ENCODE measurements around the gene LCE6A. TPM values are rescaled to one million over a fixed set of nuclear protein-coding genes. Genes with fewer than 3 reads are reported as not detected.

LCE6A gene
- total and polyA plus RNA-seq, 4 experiments from 2014 or later = not detected

DNA sequence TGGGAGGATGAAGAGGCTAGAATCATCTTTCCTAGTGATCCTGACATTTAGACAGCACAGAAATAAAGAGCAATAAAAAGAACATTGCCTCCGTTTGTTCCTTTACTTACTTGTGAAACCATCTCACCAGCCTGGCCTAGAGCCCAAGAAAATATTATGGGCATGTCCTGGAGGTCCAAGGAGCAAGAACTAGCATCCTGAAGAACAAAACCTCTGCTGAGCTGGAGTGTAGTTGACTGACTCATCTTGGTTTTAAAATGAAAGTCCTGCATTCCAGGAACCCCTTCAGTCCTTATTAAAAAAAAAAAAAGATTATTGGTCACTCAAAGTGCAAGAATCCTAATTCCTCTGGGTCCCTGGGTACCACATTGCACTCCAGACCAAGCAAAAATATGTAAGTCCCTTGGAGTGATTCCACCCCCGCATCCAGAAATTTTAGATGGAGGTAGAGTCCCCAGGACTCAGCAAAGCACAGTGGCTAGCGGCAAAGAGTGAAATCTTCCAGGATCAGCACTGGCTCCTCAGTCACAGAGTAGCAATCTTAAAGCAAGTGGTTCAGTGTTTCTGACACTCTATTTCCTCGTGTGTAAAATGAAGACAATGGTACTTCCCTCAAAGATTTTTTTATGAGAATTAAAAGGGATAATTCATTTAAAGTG is 42.4 kb downstream of the LCE6A start:
- intact Hi-C loops (cut with micrococcal nuclease) = no loop called here
- no peaks in the 10 kb centered on the region for H3K36me3 ChIP-seq (ENCODE audit: insufficient read depth, low read length)
- H3K4me3 Mint-ChIP-seq = no peak overlapping the region
- no peaks in the 10 kb centered on the region for H3K27me3 ChIP-seq (ENCODE audit: insufficient read depth, low read length)
- H3K4me3 ChIP-seq (ENCODE audit: low read length in 2 of 2) = no peak overlapping the region
- CTCF ChIA-PET (ENCODE audit: partially characterized antibody) = no interaction called here
- POLR2A ChIA-PET (ENCODE audit: partially characterized antibody) = no interaction called here
- H3K36me3 Mint-ChIP-seq = no peaks in the 10 kb centered on the region
- no peaks in the 10 kb centered on the region for H3K9me3 ChIP-seq (ENCODE audit: control insufficient read depth in 1 of 2, low read length in 2 of 2)
- no peaks in the 10 kb centered on the region for H3K9me3 Mint-ChIP-seq
- peaks cover 5 to 8% of the 10 kb centered on the region in 2 donors for H3K27me3 Mint-ChIP-seq
- no peak overlapping the region for H3K27ac ChIP-seq (ENCODE audit: low read depth, low read length)
- H3K4me1 ChIP-seq (ENCODE audit: insufficient read depth, low read length) = no peaks in the 10 kb centered on the region
- peaks cover 0 to 10% (median 4%) of the 10 kb centered on the region in 4 donors for H3K4me1 Mint-ChIP-seq
- H3K27ac Mint-ChIP-seq = no peak overlapping the region
- DNase-seq = no peak

DNA sequence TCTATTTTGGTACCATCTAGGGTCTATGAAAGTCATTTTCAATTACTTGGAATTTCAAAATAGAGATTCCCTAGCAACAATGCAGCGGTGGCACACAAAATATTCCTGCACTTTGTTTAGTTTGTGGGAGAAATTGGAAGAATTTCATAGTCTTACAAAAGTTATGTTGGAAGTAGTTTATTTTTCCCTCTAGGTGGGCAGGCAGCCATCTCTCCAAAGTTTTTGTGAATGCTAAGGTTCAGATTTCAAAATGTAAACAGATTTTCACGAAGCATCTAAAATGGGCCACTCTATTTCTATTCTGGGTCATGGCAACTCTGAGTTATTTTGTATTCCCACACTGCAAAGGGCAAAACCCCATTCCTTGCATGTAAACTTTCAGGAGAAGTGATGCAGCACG is 43.4 kb downstream of the LCE6A start:
- no peak for DNase-seq
- POLR2A ChIA-PET (ENCODE audit: partially characterized antibody) = no interaction called here
- Mint-ChIP-seq H3K9me3 (no peaks in the 10 kb centered on the region), H3K4me1 (peaks cover 0 to under 1% (median 0%) of the 10 kb centered on the region in 4 donors), H3K27me3 (peaks cover 8 to 9% of the 10 kb centered on the region in 2 donors), H3K4me3 (no peak overlapping the region), H3K36me3 (no peaks in the 10 kb centered on the region), H3K27ac (no peak overlapping the region)
- intact Hi-C loops (cut with micrococcal nuclease) = no loop called here
- Histone ChIP-seq H3K4me3 (ENCODE audit: low read length in 2 of 2) (no peak overlapping the region), H3K4me1 (ENCODE audit: insufficient read depth, low read length) (no peaks in the 10 kb centered on the region), H3K36me3 (ENCODE audit: insufficient read depth, low read length) (no peaks in the 10 kb centered on the region), H3K9me3 (ENCODE audit: control insufficient read depth in 1 of 2, low read length in 2 of 2) (no peaks in the 10 kb centered on the region), H3K27ac (ENCODE audit: low read depth, low read length) (no peak overlapping the region), H3K27me3 (ENCODE audit: insufficient read depth, low read length) (no peaks in the 10 kb centered on the region)
- CTCF ChIA-PET (ENCODE audit: partially characterized antibody) = no interaction called here

DNA sequence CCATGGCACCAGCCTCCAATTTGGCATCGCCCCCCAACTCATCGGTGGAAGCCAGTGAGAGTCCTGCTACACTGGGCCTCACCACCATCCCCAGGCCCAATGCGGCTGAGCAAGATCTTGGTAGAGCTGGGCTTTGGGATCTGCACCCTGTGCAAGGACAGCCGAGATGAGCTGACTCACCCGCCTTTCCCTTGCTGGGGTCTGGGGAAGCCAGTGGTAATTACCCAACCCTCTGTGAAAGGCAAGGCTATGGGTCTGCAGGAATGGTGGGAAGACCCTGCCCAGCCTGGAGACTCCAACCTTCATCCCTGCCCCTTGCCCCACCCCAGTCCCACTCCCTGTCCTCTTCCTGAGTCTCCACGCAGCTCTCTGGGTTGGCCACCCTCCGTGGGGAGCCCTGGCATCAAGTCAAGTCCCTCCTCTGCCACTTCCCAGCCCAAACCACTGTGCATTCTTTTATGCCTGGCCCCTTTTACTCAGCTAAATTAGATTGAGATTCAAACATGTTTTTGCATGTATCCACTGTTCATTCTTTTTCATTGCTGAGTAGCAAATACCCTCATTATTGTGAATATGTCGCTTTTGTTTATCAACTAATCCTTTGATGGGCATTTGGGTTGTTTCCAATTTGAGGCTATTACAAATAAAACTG is 44.2 kb downstream of the LCE6A start:
- H3K36me3 Mint-ChIP-seq = no peaks in the 10 kb centered on the region
- intact Hi-C loops (cut with micrococcal nuclease) = no loop called here

DNA sequence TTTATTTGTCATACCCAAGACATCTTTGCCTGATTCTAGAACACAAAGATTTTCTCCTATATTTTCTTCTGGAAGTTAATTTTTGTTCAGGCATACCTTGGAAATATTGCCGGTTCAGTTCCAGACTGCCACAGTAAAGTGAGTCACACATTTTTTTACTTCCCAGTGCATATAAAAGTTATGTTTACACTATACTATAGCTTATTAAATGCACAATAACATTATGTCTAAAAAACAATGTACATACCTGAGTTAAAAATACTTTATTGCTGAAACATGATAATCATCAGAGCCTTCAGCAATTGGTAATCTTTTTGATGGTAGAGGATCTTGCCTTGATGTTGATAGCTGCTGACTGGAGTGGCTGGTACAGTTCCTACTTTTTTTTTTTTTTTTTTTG is 45.5 kb downstream of the LCE6A start:
- no peaks in the 10 kb centered on the region for H3K9me3 ChIP-seq (ENCODE audit: control insufficient read depth in 1 of 2, low read length in 2 of 2)
- no peak overlapping the region for H3K4me3 ChIP-seq (ENCODE audit: low read length in 2 of 2)
- intact Hi-C loops (cut with micrococcal nuclease) = no loop called here
- H3K36me3 ChIP-seq (ENCODE audit: insufficient read depth, low read length) = no peaks in the 10 kb centered on the region
- H3K4me1 Mint-ChIP-seq = no peaks in the 10 kb centered on the region
- ChIA-PET POLR2A (ENCODE audit: partially characterized antibody) (interaction anchor here (0.6 kb wide), 1 partner anchor 11 kb away, joined by 4 read pairs; no protein-coding TSS in a partner anchor), CTCF (ENCODE audit: partially characterized antibody) (no interaction called here)
- H3K36me3 Mint-ChIP-seq = no peaks in the 10 kb centered on the region
- no peaks in the 10 kb centered on the region for H3K27me3 ChIP-seq (ENCODE audit: insufficient read depth, low read length)
- H3K9me3 Mint-ChIP-seq = no peaks in the 10 kb centered on the region
- peaks cover 11 to 12% of the 10 kb centered on the region in 2 donors for H3K27me3 Mint-ChIP-seq
- H3K27ac Mint-ChIP-seq = no peak overlapping the region
- H3K27ac ChIP-seq (ENCODE audit: low read depth, low read length) = no peak overlapping the region
- DNase-seq = no peak
- H3K4me1 ChIP-seq (ENCODE audit: insufficient read depth, low read length) = no peaks in the 10 kb centered on the region
- H3K4me3 Mint-ChIP-seq = no peak overlapping the region

More for the DNA sequence above, 44.2 kb downstream of the LCE6A start:
- ChIA-PET POLR2A (ENCODE audit: partially characterized antibody) (no interaction called here), CTCF (ENCODE audit: partially characterized antibody) (interaction anchor here (1.1 kb wide), 1 partner anchor 11 kb away, joined by 3 read pairs; no protein-coding TSS in a partner anchor)
- no peak overlapping the region for H3K4me3 Mint-ChIP-seq
- Histone ChIP-seq H3K27me3 (ENCODE audit: insufficient read depth, low read length) (no peaks in the 10 kb centered on the region), H3K4me1 (ENCODE audit: insufficient read depth, low read length) (no peaks in the 10 kb centered on the region), H3K9me3 (ENCODE audit: control insufficient read depth in 1 of 2, low read length in 2 of 2) (no peaks in the 10 kb centered on the region), H3K27ac (ENCODE audit: low read depth, low read length) (no peak overlapping the region), H3K4me3 (ENCODE audit: low read length in 2 of 2) (no peak overlapping the region), H3K36me3 (ENCODE audit: insufficient read depth, low read length) (no peaks in the 10 kb centered on the region)
- H3K4me1 Mint-ChIP-seq = no peaks in the 10 kb centered on the region
- H3K27ac Mint-ChIP-seq = no peak overlapping the region
- DNase-seq = no peak
- peaks cover 11 to 12% of the 10 kb centered on the region in 2 donors for H3K27me3 Mint-ChIP-seq
- H3K9me3 Mint-ChIP-seq = no peaks in the 10 kb centered on the region

Other genes starting within 250 kb of the LCE6A start
- not detected for gene LCE3C, start 242.6 kb upstream of the LCE6A start, total RNA-seq
- gene LCE3C, start 242.6 kb upstream of the LCE6A start, polyA plus RNA-seq = not detected
- not detected for gene LCE3B, start 229.0 kb upstream of the LCE6A start, total RNA-seq
- not detected for gene LCE3B, start 229.0 kb upstream of the LCE6A start, polyA plus RNA-seq
- gene LCE3A, start 219.8 kb upstream of the LCE6A start, total RNA-seq = not detected
- not detected for gene LCE3A, start 219.8 kb upstream of the LCE6A start, polyA plus RNA-seq
- gene LCE2D, start 179.5 kb upstream of the LCE6A start, total RNA-seq = not detected
- gene LCE2D, start 179.5 kb upstream of the LCE6A start, polyA plus RNA-seq = not detected
- gene LCE2C, start 167.6 kb upstream of the LCE6A start, total RNA-seq = not detected
- not detected for gene LCE2C, start 167.6 kb upstream of the LCE6A start, polyA plus RNA-seq
- not detected for gene LCE2B, start 156.7 kb upstream of the LCE6A start, total RNA-seq
- not detected for gene LCE2B, start 156.7 kb upstream of the LCE6A start, polyA plus RNA-seq
- gene LCE2A, start 144.5 kb upstream of the LCE6A start, total RNA-seq = not detected
- gene LCE2A, start 144.5 kb upstream of the LCE6A start, polyA plus RNA-seq = not detected
- not detected for gene LCE4A, start 134.7 kb upstream of the LCE6A start, total RNA-seq
- not detected for gene LCE4A, start 134.7 kb upstream of the LCE6A start, polyA plus RNA-seq
- gene KPRP, start 84.8 kb upstream of the LCE6A start, total RNA-seq = not detected
- not detected for gene KPRP, start 84.8 kb upstream of the LCE6A start, polyA plus RNA-seq
- not detected for gene LCE1F, start 67.7 kb upstream of the LCE6A start, total RNA-seq
- not detected for gene LCE1F, start 67.7 kb upstream of the LCE6A start, polyA plus RNA-seq
- gene LCE1E, start 56.6 kb upstream of the LCE6A start, total RNA-seq = not detected
- not detected for gene LCE1E, start 56.6 kb upstream of the LCE6A start, polyA plus RNA-seq
- gene LCE1D, start 46.1 kb upstream of the LCE6A start, total RNA-seq = not detected
- gene LCE1D, start 46.1 kb upstream of the LCE6A start, polyA plus RNA-seq = not detected
- gene LCE1C, start 36.2 kb upstream of the LCE6A start, total RNA-seq = not detected
- gene LCE1C, start 36.2 kb upstream of the LCE6A start, polyA plus RNA-seq = not detected
- gene LCE1B, start 30.9 kb upstream of the LCE6A start, total RNA-seq = not detected
- gene LCE1B, start 30.9 kb upstream of the LCE6A start, polyA plus RNA-seq = not detected
- gene LCE1A, start 15.4 kb upstream of the LCE6A start, total RNA-seq = not detected
- not detected for gene LCE1A, start 15.4 kb upstream of the LCE6A start, polyA plus RNA-seq
- gene LCE7A, start 17.1 kb downstream of the LCE6A start, total RNA-seq = not detected
- not detected for gene LCE7A, start 17.1 kb downstream of the LCE6A start, polyA plus RNA-seq
- not detected for gene SMCP, start 35.5 kb downstream of the LCE6A start, total RNA-seq
- gene SMCP, start 35.5 kb downstream of the LCE6A start, polyA plus RNA-seq = not detected
- not detected for gene IVL, start 65.7 kb downstream of the LCE6A start, total RNA-seq
- not detected for gene IVL, start 65.7 kb downstream of the LCE6A start, polyA plus RNA-seq
- not detected for gene SPRR5, start 104.3 kb downstream of the LCE6A start, total RNA-seq
- not detected for gene SPRR5, start 104.3 kb downstream of the LCE6A start, polyA plus RNA-seq
- not detected for gene SPRR4, start 127.8 kb downstream of the LCE6A start, total RNA-seq
- gene SPRR4, start 127.8 kb downstream of the LCE6A start, polyA plus RNA-seq = not detected
- gene SPRR1A, start 141.2 kb downstream of the LCE6A start, total RNA-seq = not detected
- gene SPRR1A, start 141.2 kb downstream of the LCE6A start, polyA plus RNA-seq = not detected
- gene SPRR3, start 158.9 kb downstream of the LCE6A start, total RNA-seq = not detected
- not detected for gene SPRR3, start 158.9 kb downstream of the LCE6A start, polyA plus RNA-seq
- not detected for gene SPRR1B, start 188.3 kb downstream of the LCE6A start, total RNA-seq
- gene SPRR1B, start 188.3 kb downstream of the LCE6A start, polyA plus RNA-seq = not detected
- gene SPRR2D, start 198.3 kb downstream of the LCE6A start, total RNA-seq = not detected
- gene SPRR2D, start 198.3 kb downstream of the LCE6A start, polyA plus RNA-seq = not detected
- gene SPRR2A, start 214.7 kb downstream of the LCE6A start, total RNA-seq = not detected
- gene SPRR2A, start 214.7 kb downstream of the LCE6A start, polyA plus RNA-seq = not detected
- not detected for gene SPRR2B, start 228.8 kb downstream of the LCE6A start, total RNA-seq
- not detected for gene SPRR2B, start 228.8 kb downstream of the LCE6A start, polyA plus RNA-seq